ENCODE measurements around the gene XRCC6.
"Not testable (repeated sequence)": the region's sequence is repeated elsewhere in the genome, so short reads cannot be mapped to it uniquely, and the experiment has no call there.

Gene XRCC6

GRCh38 chr22:41654322-41654721 is 33.2 kb downstream of the XRCC6 start:
- no peak for DNase-seq (ENCODE audit: low spot score)

- DNase-seq (ENCODE audit: low spot score): no peak
Measured at GRCh38 chr22:41656556-41656955, 35.5 kb downstream of the XRCC6 start.

GRCh38 chr22:41657709-41658108 is 36.6 kb downstream of the XRCC6 start:
- no peak for DNase-seq (ENCODE audit: low spot score)

GRCh38 chr22:41658869-41659268 is 37.8 kb downstream of the XRCC6 start:
- DNase-seq (ENCODE audit: low spot score): no peak

GRCh38 chr22:41659941-41660340 is 38.8 kb downstream of the XRCC6 start:
- DNase-seq (ENCODE audit: low spot score): no peak

GRCh38 chr22:41660416-41660815 is 39.3 kb downstream of the XRCC6 start:
- no peak for DNase-seq (ENCODE audit: low spot score)

GRCh38 chr22:41661088-41661487 is 40.0 kb downstream of the XRCC6 start:
- no peak for DNase-seq (ENCODE audit: low spot score)

GRCh38 chr22:41661713-41662112 is 40.6 kb downstream of the XRCC6 start:
- DNase-seq (ENCODE audit: low spot score): no peak

GRCh38 chr22:41663594-41663993 is 42.5 kb downstream of the XRCC6 start:
- not testable (repeated sequence) for DNase-seq (ENCODE audit: low spot score)

- DNase-seq (ENCODE audit: low spot score): no peak
Measured at GRCh38 chr22:41664490-41664889, 43.4 kb downstream of the XRCC6 start.

GRCh38 chr22:41664951-41665350 is 43.9 kb downstream of the XRCC6 start:
- no peak for DNase-seq (ENCODE audit: low spot score)

GRCh38 chr22:41668971-41669911 is 48.1 kb downstream of the XRCC6 start:
- DNase-seq (ENCODE audit: low spot score): no peak

- not testable (repeated sequence) for DNase-seq (ENCODE audit: low spot score)
Measured at GRCh38 chr22:41672096-41672495, 51.0 kb downstream of the XRCC6 start.

GRCh38 chr22:41672780-41673509 is 51.9 kb downstream of the XRCC6 start:
- DNase-seq (ENCODE audit: low spot score): peak; percentile 46

- DNase-seq (ENCODE audit: low spot score): no peak
Measured at GRCh38 chr22:41674846-41675340, 53.8 kb downstream of the XRCC6 start.

GRCh38 chr22:41676134-41676533 is 55.0 kb downstream of the XRCC6 start:
- no peak for DNase-seq (ENCODE audit: low spot score)

GRCh38 chr22:41681616-41682015 is 60.5 kb downstream of the XRCC6 start:
- no peak for DNase-seq (ENCODE audit: low spot score)

GRCh38 chr22:41682033-41682807 is 61.1 kb downstream of the XRCC6 start:
- peak; percentile 68 for DNase-seq (ENCODE audit: low spot score)

GRCh38 chr22:41683052-41683451 is 62.0 kb downstream of the XRCC6 start:
- no peak for DNase-seq (ENCODE audit: low spot score)

- DNase-seq (ENCODE audit: low spot score): no peak
Measured at GRCh38 chr22:41683616-41684015, 62.5 kb downstream of the XRCC6 start.

- no peak for DNase-seq (ENCODE audit: low spot score)
Measured at GRCh38 chr22:41684194-41684593, 63.1 kb downstream of the XRCC6 start.

GRCh38 chr22:41686890-41687289 is 65.8 kb downstream of the XRCC6 start:
- not testable (repeated sequence) for DNase-seq (ENCODE audit: low spot score)
